Measurements from ENCODE around the gene SLC44A3.

- TF ChIP-seq CTCF (IDR thresholded peaks at IDR 0.05), result no peak
- no peak for TF ChIP-seq EZH2phosphoT487 (IDR thresholded peaks at IDR 0.05)
- no peak for TF ChIP-seq EZH2 (IDR thresholded peaks at IDR 0.05)
These were observed 75.4 kb downstream of the SLC44A3 start for GRCh38 chr1:94895518-94895917.

Measured in neural progenitor cell (in vitro differentiated cells).